Measurements from ENCODE around the gene RNF141.

Gene RNF141, protein sequence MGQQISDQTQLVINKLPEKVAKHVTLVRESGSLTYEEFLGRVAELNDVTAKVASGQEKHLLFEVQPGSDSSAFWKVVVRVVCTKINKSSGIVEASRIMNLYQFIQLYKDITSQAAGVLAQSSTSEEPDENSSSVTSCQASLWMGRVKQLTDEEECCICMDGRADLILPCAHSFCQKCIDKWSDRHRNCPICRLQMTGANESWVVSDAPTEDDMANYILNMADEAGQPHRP

DNA sequence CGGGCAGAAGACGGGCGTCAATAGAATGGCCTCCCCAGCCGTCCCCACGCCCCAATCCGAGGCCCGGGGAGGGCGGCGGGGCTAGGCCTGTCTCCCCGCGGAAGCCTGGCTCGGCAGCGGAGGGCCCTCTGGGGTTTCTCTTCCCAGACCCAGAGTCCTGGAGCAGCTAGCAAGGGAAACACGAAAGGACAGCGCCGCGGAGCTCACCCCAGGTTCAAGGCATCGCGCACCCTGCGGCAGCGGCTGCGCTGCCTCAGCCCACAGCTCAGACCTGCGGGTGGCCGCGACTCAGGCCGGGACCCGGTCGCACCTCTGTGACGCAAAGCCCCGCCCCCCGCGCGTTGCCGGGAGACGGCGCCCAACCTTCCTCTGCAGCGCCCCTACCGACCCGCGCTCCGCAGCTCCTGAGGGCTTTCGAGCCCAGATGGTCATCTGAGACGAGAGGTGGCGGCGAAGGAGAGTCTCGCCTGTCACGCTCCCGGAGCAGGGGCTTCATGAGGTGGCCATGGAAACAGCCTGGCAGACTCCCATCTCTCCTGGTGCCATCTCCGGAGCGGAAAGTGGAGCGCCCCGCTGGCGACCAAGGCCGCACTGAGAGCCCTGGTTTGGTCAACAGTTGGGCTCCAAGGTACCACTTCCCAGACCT lies at the start of gene RNF141:
Gene RNF141, minus strand, starts transcription at position 273 of the 646 bp plus-strand sequence. CDS start 7,029 bp downstream, outside the sequence.
- FAIRE-seq: no peak

DNA sequence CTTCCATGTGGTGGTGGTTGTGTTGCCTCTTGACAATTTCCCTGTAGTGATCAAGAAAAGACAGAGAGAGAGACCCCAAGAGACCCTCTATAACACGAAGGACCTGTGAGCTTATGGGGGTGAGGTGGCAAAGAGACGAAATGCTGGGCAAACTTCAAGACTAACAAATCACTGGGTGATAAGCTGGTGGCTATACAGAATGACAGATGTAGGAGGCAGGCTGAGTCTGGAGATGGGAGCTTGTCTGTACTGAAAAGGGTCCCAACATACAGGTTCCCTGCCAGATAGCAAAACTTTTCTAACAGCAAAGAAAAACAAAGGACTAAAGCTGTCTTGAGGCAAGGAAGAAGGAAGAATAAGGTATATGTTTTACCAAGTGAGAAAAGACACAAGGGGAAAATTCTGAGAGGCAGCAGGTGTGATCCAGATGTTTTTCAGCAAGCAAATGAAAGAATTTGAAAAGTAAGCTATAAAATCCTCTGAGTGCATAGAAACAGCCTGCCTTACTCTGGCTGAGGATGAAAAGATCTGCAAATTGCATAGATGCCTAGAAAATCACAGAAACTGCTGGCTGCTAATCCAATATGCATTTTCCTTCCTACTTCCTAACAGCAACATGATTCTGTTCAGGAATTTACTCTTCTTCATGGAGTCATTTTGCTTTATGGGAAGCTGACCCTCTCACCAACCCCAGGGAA lies 49.4 kb upstream of the RNF141 start:
- FAIRE-seq: no peak

DNA sequence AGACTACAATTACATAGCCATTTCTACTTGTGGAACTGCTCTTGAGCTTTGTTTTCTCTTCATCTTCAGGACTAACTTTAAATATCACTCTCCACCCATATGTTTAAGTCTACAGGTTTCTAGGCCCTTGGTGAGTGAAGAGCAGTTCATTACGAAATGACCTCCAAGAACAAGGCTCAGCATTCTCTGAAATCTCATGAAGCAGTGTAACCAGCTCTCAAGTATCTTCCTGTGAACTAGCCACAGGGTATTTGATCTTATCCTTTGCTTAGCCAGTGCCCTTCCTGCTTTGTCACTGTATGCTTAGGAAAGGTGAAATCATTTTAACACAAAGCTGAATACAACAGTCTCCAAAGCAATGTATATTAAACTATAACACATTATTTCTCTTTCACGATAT lies 47.9 kb upstream of the RNF141 start:
- no peak for FAIRE-seq

DNA sequence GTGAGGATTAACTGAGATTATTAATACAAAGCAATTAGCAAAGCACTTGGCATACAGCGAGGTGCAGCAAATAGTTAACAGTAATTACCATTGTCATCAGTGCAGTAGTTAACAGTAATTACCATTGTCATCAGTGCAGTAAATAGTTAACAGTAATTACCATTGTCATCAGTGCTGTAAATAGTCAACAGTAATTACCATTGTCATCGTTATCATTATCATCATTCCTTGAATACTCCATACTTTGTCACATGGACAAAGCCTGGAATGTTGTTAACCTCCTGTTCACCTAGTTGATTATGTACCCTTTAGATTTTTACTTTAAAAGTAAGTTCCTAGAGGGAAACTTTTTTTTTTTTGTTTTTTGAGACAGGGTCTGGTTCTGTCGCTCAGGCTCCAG lies 47.0 kb upstream of the RNF141 start:
- FAIRE-seq: no peak

DNA sequence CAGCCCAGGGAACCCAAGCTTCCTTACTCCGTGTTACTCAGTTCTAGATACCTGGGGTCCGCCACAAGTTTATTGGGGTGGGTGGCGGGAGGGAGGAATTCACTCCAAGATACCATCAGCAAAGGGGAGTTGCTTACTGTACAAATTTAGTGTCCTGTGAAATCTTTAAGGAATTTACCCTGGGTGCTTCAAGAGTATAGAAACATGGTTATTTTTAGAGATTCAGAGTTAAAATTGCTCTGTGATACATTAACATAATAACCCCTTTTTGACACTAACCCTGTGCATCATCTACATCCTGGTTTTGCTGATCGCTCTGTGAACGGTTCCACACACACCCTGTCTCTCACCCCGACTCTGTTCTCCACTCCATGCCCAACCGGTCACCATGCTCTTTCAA lies 46.4 kb upstream of the RNF141 start:
- no peak for FAIRE-seq

DNA sequence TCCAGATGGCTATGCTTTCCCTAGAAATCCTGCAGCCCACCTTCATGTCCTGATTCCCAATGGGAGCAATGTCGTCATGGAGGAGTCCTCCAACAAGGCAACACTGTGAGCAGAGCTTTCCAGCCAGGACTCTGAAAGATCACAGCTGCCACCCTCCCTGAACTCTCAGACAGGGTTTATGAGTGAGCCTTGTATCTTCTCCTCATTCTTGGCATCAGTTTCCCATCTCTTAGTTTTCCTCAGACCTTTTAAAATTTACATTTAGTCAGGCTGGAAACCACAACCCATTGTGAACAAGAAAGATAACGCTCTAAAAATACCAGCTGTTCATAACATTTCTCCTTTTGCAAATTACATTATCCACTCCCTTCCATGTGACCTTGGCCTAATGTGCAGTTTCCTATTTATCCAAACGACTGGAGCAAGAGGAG lies 43.1 kb upstream of the RNF141 start:
- FAIRE-seq: no peak

DNA sequence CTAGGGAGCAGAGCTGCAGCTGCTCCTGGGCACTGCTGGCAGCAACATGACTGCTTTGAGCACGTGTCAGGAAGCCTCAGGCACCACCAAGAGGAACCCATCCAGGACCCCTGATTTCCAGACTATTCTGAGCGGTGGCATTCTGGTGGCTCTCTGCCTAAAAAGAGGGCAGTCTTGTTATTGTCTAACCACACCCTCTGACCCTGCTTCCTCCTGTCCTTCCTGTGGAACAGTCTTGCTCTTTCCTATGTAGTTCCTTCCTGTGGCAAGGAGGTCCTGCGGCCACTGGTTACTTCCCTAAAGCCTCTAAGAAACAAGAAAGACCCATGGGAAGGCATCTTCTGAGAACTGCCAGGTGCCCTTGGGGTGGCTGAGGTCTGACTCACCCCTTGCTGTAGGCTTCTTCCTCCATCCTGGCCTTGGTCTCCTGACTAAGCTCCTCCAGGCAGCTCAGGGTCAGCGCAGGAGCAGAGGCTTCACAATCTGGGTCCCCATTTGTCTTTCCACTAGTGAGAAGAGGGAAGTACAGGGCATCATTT lies 40.6 kb upstream of the RNF141 start:
- no peak for FAIRE-seq

DNA sequence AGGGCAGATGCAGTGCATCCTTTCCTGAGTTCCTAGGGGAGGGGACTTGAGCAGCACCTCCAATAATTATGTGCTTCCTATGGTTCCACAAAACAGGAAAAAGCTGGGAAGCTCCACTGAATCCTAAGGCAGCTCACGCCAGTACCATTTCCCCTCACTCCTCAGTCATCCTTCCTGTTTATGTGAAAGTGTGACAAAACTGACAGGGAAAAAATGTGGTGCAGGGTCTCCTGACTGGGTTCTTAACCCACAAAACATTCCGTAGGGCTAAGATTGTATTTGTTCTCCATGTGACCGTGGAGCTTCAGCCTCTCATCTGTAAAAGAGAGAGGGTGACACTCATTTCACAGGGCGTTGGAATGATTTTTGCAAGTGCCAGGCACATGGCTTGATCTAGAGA lies 39.6 kb upstream of the RNF141 start:
- FAIRE-seq: no peak

DNA sequence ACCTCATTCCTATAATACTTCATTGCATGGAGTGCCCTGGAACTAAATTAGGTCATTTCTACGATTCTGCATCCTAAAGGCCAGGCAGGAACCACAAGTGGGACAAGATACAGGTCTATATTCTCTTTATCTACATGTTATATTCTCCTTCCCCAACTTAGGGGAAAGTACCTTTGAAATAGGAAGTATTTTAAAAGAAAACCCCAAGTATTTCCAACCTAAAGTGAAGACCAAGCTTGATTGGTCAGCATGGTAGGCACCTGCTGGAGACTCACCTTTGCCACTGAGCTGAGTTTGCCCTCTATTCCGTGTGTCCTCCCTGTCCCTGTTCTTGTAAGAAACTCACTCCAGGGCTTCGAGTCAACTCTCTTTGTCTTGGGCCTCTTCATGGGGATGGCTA lies 38.7 kb upstream of the RNF141 start:
- no peak for FAIRE-seq

DNA sequence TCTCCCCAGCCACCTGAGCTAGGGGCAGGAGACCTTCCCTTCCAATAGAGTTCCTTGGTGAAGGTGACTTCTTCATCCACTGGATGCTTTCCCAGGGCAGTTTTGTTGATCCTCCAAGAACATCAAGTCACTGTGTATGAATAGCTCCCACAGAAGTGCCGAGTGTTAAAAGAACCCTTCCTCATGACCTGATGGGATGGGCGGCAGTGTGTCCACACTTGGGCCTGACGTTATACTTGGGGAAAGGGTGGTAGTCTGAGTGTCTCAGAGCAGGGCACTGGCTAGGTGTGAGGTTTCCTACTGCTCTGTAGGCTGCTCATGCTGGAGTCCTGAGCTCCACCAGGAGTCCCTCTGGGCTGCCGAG lies 35.0 kb upstream of the RNF141 start:
- FAIRE-seq: no peak

DNA sequence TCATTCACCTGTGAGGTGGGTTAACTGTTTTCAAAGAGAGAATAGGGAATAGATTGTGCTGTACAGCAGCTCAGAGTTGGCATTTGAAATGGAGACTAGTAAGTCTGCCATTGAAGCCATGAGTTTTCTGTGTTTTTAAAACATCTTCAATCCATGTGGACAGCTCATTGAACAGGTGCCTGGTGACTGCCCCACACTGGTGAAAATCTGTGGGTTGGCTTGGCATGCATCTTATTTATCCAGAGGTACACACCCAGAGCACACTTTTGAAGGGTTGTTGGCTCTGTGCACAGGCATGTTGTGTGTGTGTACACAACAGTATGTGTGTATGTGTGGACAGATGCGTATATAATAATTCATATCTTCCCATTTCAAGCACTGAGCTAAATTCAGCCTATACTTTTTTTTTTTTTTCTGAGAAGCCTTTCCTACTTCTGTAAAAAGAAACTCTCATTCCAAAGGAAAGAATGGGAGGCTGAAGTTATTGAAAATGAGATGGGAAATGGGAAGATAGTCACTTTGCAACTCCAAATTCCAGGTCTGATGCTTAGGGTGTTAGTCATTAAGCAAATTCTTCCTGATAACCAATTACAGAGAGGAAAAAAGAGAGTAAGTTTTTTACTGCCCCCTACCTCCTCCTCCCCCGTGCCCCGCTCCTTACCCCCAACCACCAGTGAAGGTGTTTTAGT lies 34.5 kb upstream of the RNF141 start:
- FAIRE-seq: no peak

DNA sequence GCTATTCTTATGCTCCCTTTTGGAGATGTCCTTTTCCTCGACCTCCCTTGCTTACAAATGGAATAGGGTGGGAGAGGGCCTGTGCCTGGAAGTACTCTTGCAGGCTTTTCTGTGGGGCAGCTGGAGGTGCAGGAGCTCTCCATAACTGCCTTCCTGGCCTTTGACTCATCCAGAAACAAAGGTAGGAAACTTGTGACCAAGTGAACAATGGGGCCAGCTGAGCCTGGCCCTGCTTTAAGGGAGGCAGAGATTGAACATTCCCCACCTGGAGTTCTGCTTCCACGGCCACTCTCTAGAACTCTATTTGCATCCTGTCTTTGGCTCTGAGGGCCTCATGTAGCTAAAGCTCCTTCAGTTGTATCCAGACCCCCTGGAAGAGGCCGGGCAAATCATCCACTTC lies 32.6 kb upstream of the RNF141 start:
- no peak for FAIRE-seq

DNA sequence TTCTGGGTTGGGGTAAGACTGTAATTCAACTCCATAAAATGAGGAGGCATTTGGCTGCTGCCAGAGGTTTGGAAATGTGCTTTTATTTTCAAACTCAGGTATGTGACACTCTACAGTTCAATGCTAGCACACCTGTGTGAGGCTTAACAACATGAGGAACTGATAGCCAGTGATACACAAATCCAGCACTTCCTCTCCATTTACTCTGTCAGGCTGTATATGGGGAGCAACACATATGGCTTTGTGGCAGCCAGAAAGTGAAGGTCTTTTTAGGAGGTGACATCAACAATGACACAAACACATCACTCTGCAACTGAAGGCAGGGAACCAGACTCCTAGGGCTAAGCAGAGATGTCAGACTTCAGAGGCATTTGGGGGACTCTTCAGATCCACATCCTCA lies 32.0 kb upstream of the RNF141 start:
- FAIRE-seq: no peak

DNA sequence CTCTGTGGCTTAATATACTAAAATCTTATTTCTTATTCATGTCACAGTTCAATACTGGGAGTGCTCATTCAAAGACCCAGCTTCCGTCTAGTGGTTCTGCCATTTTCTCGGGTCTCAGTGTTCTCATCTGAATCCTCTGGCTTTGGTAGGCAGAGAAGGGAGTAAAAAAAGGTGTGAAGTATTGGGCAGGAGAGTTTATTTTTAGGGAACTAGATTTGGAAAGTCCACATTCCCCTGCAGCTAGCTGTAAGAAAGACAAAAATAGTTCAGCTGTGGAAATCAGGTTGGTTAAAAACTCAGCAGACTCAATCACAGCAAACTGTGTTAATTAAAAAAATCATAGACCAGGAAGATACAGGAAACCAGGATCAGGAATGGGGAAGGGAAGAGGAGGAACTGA lies 31.5 kb upstream of the RNF141 start:
- FAIRE-seq: no peak

DNA sequence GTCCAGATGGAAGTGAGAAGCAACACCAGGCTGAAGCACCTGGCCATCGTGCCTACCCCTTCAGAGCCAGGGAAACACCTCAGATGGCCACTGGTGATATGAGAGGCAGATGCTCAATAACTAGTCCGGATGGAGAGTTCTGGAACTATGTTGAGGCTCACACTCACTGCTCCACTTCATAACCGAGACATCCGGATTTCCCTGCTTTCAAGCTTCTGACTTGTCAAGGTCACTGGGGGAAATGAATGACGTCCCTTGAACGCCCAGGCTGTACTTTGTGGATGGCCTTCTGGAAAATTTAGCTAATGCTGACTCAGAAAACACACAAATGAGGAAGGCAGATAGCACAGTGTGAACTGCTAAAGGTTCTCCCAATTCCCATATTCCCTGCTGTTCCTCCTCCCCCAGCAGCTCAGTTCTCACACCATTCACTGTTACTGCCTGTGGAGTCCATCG lies 27.5 kb upstream of the RNF141 start, which contains the start of gene LYVE1:
Gene LYVE1, minus strand, starts transcription at position 180 of the 456 bp plus-strand sequence. Its CDS starts 133 bp downstream, at position 47.
- no peak for FAIRE-seq

DNA sequence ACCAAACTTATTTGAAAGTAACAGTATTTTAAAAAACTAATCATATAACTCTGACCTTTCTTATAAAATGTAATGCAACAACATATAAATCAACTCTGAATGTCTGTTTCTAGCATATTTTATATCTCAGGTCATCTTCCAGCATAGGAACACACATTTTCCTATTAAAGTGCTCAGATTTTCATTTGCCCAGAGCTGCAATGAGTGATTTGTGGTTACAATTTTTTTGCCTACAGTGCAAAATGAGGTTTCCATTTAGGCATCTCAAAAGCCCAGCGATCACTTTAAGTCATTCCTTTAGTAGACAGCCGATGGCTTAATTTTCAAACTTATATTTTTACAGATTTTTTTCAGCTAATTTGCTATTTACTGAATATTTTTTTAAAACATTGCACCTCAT lies 26.5 kb upstream of the RNF141 start:
- no peak for FAIRE-seq

DNA sequence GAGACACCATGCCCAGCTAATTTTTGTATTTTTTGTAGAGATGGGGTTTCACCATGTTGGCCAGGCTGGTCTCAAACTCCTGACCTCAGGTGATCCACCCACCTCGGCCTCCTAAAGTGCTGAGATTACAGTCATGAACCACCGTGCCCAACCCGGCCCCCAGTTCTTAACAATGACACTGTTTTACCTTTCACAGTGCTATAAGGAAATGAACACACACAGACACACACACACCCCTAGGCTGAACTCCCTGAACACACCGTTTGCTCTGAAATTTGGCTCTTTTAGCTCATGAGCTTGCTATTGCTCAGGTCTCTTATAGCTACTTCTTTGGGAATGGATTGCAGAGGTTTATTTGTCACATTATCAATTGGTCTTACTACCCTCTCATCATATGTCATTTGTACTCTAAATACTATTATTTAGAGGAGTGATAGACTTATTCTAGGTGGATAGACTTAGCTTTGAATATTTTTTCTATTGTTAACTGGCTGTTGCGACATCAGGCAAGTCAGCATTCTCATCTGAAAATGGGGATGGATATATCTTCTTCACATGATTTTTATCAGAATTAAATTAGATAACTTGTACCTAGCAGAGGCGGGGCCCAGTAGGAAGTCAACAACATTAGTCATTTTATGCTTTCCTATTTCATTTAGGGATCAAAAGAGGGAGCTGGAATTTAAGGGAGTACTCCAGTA lies 25.4 kb upstream of the RNF141 start:
- no peak for FAIRE-seq

DNA sequence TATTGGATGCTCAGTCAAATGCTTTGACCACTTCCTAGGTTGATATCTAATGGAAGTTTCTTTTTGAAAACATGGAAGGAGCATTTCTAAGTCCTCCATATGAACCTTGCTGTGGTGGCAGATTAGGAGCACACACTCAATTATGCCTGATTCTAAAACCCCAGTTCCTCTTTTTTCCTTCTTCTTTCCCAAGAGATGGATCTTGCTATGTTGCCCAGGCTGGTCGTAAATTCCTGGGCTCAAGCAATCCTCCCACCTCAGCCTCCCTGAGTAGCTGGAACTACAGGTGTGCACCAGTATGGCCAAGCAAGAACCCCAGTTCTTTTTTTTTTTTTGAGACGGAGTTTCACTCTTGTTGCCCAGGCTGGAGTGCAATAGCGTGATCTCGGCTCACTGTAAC lies 24.5 kb upstream of the RNF141 start:
- FAIRE-seq: no peak

DNA sequence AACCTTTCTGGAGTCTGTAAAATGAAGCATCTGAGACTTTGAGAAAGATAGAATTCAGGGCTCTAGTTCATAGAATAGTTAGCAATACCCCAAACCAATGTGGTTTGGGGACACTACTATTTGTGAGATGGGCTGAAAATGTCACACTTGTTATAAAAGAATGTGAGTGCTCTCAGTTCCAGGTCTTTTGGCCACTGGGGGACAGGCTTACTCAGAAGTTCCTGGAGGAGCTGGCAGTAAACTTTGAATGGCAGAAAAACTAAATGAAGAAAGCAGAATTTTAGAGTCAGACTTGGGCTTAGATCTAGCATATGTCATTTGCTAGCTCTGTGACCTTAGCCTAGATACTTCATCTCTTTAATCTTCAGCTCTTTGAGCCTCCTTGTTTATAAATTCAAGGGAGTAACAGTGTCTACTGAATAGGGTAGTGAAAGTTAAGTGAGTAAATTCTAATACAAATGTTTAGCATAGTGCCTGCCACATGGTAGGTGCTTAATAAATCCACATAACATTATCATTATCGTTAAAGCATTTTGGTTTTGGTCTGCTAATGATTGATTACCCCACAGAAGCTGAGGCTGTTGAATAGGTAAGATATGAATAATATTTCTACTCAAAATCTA lies 23.8 kb upstream of the RNF141 start:
- FAIRE-seq: no peak

DNA sequence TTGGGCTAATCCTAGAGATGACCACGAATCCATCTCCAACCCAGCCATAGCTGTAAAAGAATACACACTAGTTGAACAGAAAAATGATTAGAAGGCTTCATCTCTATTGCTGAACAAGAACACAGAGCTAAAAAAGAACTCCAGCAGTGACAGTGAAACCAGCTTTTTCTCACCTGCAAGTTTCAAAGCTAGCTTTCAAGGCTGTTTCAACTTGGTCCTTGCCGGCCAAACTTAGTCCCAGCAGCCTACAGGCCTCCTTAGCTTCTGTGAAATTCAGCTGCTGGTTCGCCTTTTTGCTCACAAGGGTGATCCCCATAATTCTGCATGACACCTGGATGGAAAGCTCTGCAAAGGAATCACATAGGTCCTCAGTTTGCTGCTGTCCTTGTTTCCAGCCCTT lies 23.0 kb upstream of the RNF141 start:
- no peak for FAIRE-seq

DNA sequence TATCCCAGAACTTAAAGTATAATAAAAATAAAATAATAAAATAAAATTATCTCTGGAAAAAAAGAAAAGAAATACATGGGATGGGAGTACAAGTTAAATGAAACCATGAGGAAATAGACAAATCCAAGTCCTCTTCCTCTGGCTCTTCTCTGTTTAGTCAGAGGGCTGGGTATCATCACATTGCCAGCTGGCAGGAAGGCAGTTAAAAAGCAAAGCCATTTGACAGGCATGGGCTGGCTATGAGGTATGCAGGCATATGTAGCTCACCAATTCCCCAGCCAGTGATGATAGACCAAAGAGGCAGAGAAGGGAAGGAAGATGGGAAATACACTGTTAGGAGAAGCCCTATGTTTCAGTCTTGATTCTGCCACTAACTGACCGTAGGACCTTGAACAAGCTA lies 21.0 kb upstream of the RNF141 start:
- FAIRE-seq: no peak
